Activated CD4-positive, alpha-beta T cell treated with anti-CD3 and anti-CD28 coated beads, Interleukin-2, Interleukin-6, amounts not matched to agents 100 ng/mL and 50 ng/mL, durations not matched to agents 16 hours and 8 hours (primary cell): Measurements from ENCODE around the gene EFEMP2.

ENCODE experiments used
- DNase-seq: peaks from one replicate; pipeline ENCODE4 v3.0.0-alpha.2; 2020

Gene EFEMP2

GRCh38 chr11:65817835-65818680, 54.5 kb downstream of the EFEMP2 start:
- DNase-seq: peak; percentile 95

- no peak for DNase-seq
Measured at GRCh38 chr11:65817312-65817834, 55.2 kb downstream of the EFEMP2 start.

GRCh38 chr11:65816696-65817095, 55.9 kb downstream of the EFEMP2 start:
- DNase-seq: no peak
